Right lung (tissue), 5 donors: ENCODE data around the gene FHL2. TPM values are rescaled to one million over a fixed set of nuclear protein-coding genes. Genes with fewer than 3 reads are reported as not detected.

Experiments used
- DNase-seq, 2 donors: peaks; one replicate each; pipeline ENCODE4 v3.0.0-alpha.2; 2013
- polyA plus RNA-seq, 5 donors: library from polyadenylated mRNA; unstranded; fragments of 120-200 nt; gene quantifications; one replicate each; pipeline versions ENCODE4 v1.2.1 to v1.2.3, GENCODE V29; 2013; ENCODE audit warnings: inconsistent platforms in 1 of 5, low replicate concordance in 1 of 5; ENCODE audit not compliant: insufficient read length in 5 of 5, insufficient read depth in 1 of 5

FHL2 gene
- polyA plus RNA-seq, 5 donors, result 5.2 to 8.0 (median 6.8) TPM

DNA sequence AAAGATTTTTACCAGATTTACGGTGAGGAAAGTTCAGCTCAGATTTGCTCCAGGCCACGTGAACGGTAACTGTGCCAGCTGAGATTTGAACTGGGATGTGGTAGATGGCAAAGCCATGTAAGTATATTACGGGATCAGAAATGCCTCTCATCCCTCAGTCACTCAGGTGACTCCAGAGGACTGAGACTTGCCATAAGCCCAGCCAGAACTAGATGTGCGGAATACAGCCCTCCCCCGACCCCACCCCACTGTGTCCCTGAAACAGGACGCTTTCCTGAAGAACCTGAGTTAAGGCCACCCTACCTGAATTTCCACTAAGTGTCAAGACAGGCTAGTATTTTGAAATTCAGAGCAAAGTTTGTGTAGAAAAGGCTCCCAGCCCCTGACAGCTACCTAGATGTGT is 1.3 kb upstream of the FHL2 start:
- no peak for DNase-seq

DNA sequence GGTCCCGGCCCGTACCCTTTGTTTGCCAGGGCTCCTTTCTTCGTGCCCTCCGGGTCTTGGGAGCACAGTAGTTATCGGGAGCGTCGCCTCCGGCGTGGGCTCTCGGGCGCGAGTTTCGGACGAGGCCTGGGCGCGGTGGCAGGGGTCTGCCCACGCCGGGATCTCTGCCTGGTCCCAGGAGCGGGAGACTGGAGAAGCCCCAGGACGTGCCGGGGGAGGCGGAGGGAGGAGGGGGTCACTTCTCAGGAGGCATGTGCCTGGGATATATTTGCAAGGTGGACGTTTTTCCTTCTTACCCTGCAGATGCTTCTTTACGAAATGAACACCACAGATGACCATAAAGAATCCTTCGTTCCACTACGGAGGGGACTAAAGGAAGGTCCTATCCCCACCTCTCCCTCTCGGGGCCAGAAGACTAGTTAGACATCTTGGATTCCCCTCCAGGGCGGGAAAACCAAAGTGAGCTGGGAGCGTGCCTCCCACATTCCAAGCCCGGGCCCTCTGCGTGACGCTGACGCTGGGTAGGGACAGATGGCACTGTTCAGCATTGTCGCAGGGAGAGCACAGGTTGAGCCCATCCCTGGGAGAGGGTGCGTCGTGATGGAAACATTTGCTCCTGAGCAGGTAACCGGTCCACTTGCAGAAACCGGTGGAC is 483 bp upstream of the FHL2 start:
- DNase-seq, result peak in 1 of 2 donors; percentile 8

DNA sequence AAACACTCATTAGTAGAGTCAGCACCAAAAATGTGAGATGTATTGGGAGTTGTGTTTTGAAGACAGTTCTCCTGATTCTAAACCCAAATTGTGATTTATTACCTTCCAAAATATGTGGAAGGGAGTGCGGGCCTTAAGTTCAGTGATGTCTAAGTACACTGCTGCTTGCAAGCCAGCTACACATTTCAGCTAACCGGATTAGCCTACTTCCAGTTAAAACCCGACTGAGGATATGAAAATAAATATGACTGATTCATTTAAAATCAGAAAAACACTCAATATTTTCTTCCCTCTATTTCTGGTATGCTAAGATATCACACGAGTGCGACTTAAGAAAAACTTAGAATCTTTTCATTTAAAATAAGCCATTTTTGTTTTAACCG is 907 bp downstream of the FHL2 start:
- DNase-seq, result no peak

DNA sequence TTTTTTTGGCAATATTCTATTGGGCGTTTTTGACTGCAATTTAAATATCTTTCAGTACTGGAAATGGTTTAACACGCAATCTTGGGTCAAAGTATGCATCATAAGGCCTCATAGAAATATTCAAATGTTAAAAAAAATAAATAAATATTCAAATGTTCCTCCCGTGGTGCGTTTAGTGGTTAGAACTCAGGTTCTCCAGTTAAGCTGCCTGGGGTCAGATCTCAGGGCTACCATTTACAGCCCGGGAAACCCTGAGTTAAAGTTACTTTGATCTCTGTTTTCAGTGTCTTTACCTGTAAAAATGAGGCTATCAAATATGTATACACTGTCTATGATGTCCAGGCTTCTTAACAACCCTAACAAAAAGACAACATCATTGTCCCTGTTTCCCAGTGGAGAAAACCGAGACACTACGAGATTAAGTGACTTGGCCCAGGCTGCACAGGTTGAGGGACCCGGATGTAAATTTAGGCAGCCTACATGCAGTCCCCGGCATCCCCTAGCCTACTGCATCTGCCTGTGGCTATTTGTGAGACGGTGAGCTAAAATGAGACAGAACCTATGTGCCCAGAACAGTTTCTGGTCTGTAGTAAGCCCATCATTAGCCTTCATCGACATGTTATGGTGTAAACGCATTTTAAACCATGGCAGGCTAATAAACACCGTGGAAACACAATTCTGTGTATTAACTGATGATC is 1.7 kb downstream of the FHL2 start:
- no peak for DNase-seq

DNA sequence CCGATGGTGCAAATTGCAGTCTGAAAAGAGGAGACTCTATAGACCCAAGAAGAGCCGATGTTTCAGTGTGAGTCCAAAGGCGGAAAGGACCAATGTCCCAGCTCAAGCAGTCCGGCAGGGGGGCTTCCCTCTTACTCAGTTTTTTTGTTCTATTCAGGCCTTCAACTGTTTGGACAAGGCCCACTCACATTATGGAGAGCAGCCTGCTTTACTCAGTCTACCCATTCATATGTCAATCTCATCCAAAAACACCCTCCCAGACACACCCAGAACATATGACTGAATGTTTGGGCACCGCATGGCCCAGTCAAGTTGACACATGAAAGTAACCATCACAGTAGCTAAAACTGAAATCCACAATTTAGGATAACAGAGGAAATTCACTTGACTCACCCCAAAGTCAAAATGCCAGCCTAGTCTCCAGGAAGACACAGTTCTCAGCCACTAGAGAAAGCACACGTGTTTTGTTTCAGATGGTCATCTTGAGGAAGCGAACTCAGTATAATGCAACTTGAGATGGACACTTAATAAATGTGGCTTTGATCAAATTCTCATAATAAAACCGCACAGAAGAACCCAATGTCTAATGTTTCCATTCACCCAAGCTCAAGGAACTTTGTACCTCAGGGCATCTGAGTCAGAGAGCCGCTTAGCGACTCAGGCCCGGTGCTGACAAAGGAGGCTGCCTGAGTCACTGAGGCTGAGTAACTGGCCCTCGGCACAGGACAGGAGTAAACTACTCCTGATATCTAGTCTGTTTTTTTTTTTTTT is 2.4 kb downstream of the FHL2 start:
- DNase-seq, result no peak

DNA sequence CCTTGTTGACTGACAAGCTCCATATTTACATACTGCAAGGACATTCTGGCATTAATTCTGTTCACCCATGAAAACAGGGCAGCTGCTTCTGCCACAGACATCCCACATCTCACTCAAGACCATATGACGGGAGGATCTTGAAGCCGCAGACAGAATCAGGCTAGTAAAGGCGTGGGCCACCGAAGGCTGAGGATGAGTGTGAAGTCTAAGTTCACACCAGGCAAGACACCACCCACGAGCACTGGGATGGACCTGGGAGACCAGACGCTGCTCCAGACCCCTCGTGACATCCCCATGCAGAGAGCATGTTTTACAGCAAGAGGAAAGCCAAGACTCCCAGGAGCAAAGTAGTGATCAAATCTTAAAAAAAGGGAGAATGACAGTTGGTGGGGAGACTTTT is 3.2 kb downstream of the FHL2 start:
- no peak for DNase-seq

DNA sequence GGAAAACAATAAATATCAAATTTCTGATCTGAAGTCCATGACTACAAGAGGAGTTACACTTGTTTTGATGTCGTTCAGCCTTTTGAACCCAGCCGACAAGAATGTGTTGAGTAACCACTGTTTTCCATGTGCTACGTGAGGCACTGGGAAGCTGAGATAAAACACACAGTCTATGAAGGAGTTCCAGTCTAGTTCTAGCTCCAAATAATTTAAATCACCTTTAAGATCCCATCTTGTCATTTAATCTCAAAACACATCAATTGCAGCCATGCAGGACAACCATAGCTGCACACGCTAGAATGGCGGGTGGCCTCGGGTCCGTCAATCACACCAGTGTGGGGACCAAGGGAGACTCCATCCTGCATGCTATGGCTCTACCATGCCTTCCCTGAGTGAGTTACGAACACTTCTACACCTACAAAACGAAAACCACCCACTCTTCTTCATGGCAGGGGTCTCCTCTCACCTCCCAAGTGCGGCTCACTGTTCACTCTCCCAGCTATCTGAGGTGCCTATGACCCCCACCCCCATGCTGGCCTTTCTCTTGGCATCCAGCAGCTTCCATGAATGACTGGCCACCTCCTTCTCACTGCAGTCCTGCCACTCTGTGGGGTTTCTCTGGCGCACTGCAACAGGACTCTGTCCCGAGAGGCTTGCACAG is 3.8 kb downstream of the FHL2 start:
- no peak for DNase-seq

DNA sequence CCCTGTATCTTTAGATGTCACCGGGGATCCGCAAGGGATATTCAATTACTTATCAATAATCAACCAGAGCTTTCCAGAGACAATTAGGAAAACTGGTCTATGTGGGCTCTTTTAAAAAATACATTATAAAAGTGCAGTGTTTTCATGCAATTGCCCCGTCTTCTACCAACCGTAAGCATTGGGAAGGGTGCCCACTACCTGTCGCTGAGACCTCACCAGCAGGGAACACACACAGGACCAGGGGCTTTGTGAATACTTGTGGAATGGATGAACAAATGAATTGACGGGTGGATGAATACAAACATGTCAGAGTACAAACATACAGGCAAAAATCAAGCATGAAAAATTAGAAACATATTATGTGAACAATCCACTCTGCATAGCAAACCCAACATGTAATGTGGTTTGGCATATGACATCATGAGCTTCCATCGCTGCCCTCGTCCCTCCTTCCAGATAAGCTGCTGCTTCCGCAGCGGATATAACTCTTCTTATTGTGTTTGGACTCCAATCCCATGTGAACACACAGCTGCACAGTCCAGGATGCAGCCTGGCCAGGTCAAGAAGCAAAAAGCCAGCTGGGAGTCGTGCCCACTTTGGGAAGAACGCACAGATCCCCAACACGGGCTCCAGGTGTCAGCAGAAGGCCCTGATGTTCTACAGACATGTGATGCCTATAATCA is 5.3 kb downstream of the FHL2 start:
- no peak for DNase-seq

DNA sequence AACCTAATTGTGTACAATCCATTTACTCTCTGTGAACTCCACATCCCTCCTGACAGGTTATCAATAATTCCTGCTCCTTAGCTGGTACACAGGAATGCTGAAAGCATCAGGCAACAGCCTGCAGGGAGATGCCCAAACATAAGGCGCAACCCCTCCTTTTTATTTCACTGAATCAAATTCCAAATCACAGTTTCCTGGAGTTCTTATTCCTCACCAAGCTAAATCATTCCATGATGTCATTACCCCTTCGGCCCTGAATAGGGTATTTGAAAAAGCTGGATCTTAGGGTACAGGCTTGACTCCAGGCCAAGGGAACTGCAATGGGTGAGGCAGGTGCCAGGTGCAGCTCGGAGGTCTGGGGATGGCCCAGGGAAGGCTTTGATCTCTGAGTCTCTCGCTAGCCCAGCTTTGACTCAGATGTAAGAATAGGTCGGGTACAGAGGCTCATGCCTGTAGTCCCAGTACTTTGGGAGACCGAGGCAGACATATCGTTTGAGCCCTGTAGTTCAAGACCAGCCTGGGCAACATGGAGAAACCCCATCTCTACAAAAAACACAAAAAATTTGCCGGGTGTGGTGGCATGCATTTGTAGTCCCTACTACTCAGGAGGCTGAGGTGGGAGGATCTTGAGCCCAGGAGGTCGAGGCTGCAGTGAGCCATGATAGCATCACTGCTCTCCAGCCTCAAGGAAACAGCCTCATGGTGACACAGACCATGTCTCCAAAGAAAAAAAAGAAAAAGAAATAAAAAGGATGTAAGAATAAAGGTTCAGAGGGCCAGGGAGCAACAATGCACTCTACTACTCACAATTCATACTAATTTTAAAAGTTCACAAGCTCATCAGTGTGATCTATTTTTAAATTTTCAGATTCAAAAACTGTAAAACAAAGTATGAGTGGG is 6.8 kb downstream of the FHL2 start:
- no peak for DNase-seq

DNA sequence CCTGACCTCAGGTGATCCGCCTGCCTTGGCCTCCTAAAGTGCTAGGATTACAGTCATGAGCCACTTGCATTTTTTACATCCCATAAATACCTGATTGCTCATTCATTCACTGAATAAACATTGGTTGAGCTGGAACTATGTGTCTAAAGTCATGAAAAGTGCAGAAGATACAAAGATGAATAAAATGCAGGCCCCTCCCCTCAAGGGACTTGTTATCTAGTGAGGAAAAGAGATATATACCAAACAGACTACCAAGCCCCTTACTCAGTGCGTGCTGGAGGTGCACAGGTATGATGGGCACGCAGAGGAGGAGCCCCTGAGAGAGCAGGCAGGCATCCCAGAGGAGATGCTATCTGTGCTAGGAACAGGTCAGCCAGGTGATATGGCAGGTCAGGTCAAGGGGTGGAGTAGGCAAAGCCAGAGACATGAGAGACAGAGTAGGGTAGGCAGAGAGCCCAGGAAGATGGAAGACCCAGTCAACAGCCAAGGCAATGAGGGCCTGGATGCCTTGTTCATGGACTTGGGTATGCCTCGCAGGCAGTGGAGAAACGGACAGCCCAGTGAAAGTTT is 7.7 kb downstream of the FHL2 start:
- DNase-seq, result no peak

DNA sequence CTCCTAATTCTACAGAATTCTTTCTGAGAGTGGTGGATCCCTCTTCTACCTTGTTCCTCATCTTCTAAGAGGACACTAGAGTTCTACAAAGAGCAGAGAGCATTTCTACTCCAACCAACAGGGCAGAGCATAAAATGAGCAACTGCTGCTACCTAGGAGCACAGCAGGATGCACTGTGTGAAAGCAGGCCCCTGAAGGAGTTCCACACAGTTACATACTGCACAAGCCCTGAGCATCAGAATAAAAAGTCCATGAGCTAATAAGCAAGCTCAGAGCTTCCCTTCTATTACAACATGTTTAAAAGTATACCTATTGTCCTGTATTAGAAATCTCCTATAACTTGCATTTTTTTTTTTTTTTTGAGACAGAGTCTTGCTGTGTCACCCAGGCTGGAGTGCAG is 8.4 kb downstream of the FHL2 start:
- DNase-seq, result no peak

DNA sequence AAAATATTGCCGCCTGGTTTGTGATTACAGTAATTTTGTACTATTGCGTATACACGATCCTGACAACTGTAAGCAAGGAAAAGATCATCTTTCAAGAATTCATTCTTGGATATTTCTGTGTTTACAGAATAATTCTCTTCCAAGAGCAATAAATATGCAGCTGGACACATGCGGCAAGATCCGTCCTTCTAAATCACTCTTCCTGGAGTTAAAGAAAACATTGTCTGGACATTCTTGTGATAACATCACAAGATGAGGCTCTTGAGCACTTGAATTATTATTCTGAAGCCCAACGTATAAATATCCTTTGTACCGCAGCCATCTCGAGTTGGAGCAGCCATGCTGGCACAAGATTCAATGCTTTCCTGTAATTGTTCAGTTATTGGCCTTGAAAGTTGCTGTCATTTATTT is 9.9 kb downstream of the FHL2 start:
- DNase-seq, result peak; percentile 37 to 42

DNA sequence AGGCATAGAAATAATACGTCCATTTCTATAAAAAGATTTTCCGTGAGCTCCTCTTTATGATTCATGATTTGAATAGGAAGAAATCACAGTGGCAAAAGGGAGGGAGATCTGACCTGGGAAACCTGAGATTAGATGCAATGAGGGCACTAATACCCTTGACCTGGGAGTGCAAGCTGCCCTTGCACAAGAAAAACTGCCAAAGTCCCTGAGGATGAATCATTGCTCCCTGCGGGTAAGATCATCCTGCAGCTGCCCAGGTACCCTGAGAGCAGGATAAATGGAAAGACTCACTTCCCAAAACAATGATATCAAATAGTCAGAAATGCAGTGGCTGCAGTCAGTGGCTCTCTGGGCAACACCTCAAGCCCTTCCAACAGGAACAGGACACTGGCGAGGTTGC is 11.6 kb downstream of the FHL2 start:
- DNase-seq, result no peak

DNA sequence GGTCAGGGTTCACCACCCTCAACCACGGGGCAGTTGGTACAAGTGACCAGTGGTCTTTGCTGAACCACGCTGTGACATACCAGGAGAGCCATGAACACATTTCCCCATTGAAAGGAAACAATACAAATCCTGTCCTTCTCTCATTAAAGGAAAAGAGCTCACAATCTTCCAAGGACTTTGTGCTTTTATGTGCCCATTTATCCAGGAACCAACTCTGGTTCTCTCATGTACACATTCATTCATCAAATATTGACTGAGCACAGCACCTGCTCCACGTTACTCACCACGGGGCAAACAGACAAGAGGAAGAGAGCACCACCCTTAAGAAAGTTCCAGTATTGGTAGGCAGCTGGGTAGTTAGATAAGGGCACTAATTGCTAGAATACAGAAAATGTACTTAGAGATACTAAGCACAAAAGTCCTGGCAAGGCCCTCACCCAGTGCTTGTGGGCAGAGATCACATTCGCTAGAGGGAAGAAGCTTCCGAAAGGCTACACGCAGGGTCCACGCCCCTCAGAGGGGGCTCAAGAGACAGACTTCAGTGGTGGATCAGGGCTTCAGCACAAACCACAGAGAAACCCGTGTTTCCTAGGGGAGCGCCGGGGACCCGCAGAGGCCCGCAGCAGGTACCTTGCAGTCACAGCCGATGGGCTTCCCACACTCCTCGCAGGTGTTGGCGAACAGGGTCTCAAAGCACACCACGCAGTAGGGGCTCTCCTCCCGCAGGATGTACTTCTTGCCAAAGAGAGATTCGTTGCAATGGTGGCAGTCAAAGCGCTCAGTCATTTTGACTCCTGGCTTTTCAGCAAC is 12.9 kb downstream of the FHL2 start:
- DNase-seq, result no peak

DNA sequence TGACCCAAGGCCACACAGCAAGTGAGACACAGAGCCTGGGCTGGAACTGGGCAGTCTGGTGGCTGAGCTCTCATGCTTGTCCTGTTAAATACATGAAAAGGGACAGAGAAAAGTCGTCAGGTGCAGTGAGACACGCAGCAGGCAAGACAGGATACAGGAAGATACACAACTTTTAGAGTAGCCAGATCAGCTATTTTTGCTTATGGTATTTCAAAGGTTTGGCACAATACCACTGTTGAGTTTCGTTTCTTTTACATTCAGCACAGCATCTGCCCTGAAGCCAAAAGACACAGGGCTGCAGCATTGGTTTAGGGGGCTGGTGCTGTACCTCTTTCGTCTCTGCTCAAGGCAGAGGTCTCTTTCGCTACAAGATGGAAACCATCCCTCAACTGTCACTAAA is 14.0 kb downstream of the FHL2 start:
- DNase-seq, result no peak

DNA sequence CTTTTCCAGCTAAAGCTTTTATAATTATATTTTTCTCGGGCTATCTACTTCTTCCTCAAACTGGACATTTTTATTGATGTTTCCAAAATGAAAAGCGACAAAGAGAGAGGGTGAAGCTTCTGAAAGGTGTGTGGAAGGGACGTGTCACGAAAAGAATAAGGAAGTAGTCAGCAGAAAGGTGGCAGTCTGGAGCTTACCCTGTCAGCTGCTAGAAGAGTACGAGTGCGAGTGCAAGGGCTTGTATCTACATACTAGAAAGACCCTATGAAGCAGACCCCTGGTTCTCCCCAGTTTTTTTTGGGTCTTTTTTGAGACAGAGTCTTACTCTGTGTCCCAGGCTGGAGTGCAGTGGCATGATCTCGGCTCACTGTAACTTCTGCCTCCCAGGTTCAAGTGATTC is 14.6 kb downstream of the FHL2 start:
- DNase-seq, result no peak

DNA sequence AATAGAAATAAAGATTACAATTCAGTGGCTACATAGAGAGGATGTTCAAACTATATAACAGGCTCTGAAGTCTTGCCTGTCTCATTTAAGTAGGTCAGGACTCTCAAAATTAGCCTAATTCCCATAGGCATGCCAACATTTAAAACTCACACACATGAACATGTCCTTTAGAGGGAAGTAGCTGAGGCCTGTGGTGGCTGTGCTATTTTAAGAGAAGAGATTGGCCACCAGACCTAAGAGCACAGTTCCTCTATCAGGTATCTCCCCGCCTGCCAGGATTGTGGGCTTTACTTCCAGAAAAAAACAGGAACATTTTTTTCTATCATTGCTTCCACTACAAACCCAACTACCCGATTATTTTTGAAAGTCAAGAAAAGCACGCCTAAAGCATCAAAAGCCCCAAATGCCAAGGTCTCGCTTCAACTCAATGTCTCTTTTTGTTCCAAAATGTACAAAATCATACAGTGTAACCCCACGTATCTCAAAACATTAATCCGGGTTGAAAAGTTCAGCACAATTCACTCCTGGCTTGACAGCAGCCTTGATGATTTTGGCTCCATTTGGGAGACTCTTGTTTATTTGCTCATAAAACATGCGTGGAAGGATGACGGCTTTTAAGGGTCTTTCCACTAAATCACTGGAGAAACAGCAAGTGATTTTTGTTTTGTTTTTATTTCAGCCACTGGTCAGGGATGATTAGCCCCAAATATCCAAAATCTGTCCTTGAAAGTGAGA is 15.3 kb downstream of the FHL2 start:
- no peak for DNase-seq

DNA sequence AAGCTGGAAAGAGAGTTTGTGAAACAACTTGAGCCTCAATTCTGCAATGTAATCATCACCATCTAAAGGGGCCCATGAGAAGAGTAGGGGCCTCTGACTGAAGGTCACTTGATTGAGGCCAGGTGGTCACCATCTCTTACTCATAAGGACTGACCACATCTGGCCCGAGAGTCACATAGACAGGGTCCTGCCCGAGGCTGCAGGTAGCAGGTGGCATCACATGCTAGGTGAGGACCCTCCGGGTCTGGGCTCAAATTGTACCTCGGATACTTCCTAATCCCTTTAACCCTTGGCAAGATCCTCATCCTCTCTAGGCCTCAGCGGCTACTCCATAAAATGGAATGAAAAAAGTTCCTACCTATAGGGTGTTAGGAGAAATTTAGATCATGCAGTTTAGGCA is 16.7 kb downstream of the FHL2 start:
- no peak for DNase-seq

DNA sequence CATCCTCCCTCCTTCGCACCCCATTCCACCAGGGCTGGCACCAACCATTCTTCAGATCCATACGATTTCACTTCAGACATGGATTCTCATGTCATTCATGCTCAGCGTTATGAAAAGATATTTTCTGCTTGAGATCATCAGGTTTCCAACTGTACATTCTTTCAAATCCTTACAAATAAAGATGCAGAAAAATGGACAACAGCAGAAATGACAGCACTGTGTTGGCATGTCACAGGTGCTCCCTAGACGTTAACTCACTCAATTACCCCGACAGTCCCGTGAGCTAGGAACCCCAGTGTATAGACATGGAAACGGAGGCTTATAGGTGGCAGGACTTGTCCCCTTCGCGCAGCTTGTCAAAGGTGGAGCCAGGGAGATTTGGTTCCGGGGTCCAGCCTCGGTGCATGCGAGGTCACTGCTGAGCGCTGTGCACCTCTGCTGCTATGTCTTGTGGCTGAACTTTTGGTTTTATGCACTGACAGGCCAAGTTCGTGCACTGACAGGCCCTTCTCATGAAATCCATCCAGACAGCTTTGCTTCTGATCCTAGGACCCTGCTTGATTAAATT is 17.7 kb downstream of the FHL2 start:
- DNase-seq, result no peak
